ENCODE data around the gene TMEM259.

GRCh38 chr19:966485-967088 lies 54.3 kb downstream of the TMEM259 start:
- no peak for TF ChIP-seq POLR2A (IDR thresholded peaks at IDR 0.05)
- TF ChIP-seq, protein P1, sequence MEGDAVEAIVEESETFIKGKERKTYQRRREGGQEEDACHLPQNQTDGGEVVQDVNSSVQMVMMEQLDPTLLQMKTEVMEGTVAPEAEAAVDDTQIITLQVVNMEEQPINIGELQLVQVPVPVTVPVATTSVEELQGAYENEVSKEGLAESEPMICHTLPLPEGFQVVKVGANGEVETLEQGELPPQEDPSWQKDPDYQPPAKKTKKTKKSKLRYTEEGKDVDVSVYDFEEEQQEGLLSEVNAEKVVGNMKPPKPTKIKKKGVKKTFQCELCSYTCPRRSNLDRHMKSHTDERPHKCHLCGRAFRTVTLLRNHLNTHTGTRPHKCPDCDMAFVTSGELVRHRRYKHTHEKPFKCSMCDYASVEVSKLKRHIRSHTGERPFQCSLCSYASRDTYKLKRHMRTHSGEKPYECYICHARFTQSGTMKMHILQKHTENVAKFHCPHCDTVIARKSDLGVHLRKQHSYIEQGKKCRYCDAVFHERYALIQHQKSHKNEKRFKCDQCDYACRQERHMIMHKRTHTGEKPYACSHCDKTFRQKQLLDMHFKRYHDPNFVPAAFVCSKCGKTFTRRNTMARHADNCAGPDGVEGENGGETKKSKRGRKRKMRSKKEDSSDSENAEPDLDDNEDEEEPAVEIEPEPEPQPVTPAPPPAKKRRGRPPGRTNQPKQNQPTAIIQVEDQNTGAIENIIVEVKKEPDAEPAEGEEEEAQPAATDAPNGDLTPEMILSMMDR (IDR thresholded peaks at IDR 0.05) = no peak

Measured in esophagus squamous epithelium (tissue), 4 donors.